ENCODE data around the gene ANKRD13A. TPM values are rescaled to one million over a fixed set of nuclear protein-coding genes. Genes with fewer than 3 reads are reported as not detected.

Gene ANKRD13A
- total and polyA plus RNA-seq, 2 of the 8 experiments (the other 6 are each of a cell fraction or from before 2014, with no cell fraction given), result 16.8 to 21.4 TPM

DNA sequence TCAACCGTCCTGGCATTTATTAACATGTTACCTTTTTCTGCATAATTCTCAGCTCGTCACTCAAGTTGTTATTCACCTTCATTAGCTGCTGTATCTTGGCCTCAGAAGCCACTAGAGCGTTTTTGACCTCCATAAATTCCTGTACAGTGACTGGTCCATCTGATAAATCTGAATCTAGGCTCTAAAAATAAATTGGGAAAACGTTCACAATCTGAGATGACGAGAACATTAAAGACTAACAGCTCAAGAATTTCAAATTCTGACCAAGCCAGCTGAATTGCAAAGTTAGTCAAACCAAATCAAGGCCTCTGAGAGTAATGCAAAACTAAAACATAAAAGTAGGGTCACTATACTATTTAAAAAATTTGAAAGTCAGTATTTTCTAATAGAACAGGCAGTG lies 48.1 kb upstream of the ANKRD13A start (continued):
- no peak for TF ChIP-seq POU5F1 (IDR thresholded peaks at IDR 0.05; ENCODE audit: low read depth, low read length)

All from H1 (cell line).